Measurements from ENCODE around the gene TNPO3.

GRCh38 chr7:129024125-129024524 lies 30.8 kb downstream of the TNPO3 start:
- TF ChIP-seq CTCF (IDR thresholded peaks at IDR 0.05) (no peak), EZH2 (IDR thresholded peaks at IDR 0.05) (no peak), EZH2phosphoT487 (IDR thresholded peaks at IDR 0.05) (no peak)

All from neural progenitor cell (in vitro differentiated cells).